Mesendoderm (in vitro differentiated cells): ENCODE results near the gene GPR180.
A peak's percentile ranks its signal among the peaks of the same experiment; 100 is the strongest.
"Not testable (repeated sequence)": the region's sequence is repeated elsewhere in the genome, so short reads cannot be mapped to it uniquely, and the experiment has no call there.

Experiments used
- DNase-seq: peaks from one replicate; pipeline ENCODE4 v3.0.0; 2013
- H2AK5ac ChIP-seq: 2 replicates; pipeline ENCODE4 v1.6.1; 2013; ENCODE audit warnings: low read length, inconsistent platforms
- H2BK120ac ChIP-seq: 2 replicates; pipeline ENCODE4 v1.6.1; 2013; ENCODE audit warnings: low read depth, mild to moderate bottlenecking, low read length, moderate library complexity, mixed read lengths
- H2BK15ac ChIP-seq: replicated peaks from 2 replicates; pipeline ENCODE4 v1.6.1; 2013; ENCODE audit warnings: low read depth, mild to moderate bottlenecking, moderate library complexity
- H2BK5ac ChIP-seq: 2 replicates; pipeline ENCODE4 v1.6.1; 2013; ENCODE audit warnings: low read length, inconsistent platforms
- H3K18ac ChIP-seq: 2 replicates; pipeline ENCODE4 v1.6.1; 2013; ENCODE audit warnings: mild to moderate bottlenecking, low read length, mixed read lengths
- H3K23ac ChIP-seq: one replicate; pipeline ENCODE4 v1.6.1; 2013; ENCODE audit warnings: low read length
- H3K27ac ChIP-seq: 2 replicates; pipeline ENCODE4 v1.5.1; 2013; ENCODE audit warnings: low read depth, mild to moderate bottlenecking, inconsistent platforms, low read length, moderate library complexity
- H3K27me3 ChIP-seq: 2 replicates; pipeline ENCODE4 v1.6.1; 2013; ENCODE audit warnings: low read length, control low read depth, mild to moderate bottlenecking, inconsistent platforms; ENCODE audit not compliant: insufficient read depth, poor library complexity
- H3K36me3 ChIP-seq: 2 replicates; pipeline ENCODE4 v1.6.1; 2013; ENCODE audit warnings: low read length, inconsistent platforms; ENCODE audit not compliant: control insufficient read depth, insufficient read depth
- H3K4ac ChIP-seq: one replicate; pipeline ENCODE4 v1.6.1; 2013; ENCODE audit warnings: low read depth, mild to moderate bottlenecking, low read length, moderate library complexity
- H3K4me1 ChIP-seq: 2 replicates; pipeline ENCODE4 v1.6.1; 2013; ENCODE audit warnings: low read depth, low read length, inconsistent platforms; ENCODE audit not compliant: control insufficient read depth
- H3K4me2 ChIP-seq: 2 replicates; pipeline ENCODE4 v1.6.1; 2013; ENCODE audit warnings: low read length
- H3K4me3 ChIP-seq: 2 replicates; pipeline ENCODE4 v1.5.1; 2013; ENCODE audit warnings: mild to moderate bottlenecking, low read length
- H3K56ac ChIP-seq: one replicate; pipeline ENCODE4 v1.6.1; 2013; ENCODE audit warnings: low read length
- H3K79me1 ChIP-seq: 2 replicates; pipeline ENCODE4 v1.6.1; 2013; ENCODE audit warnings: low read length, inconsistent platforms
- H3K79me2 ChIP-seq: 2 replicates; pipeline ENCODE4 v1.6.1; 2013; ENCODE audit warnings: mild to moderate bottlenecking, low read length; ENCODE audit not compliant: control insufficient read depth, insufficient read depth
- H3K9ac ChIP-seq: 2 replicates; pipeline ENCODE4 v1.6.1; 2013; ENCODE audit warnings: low read length, inconsistent platforms
- H4K5ac ChIP-seq: one replicate; pipeline ENCODE4 v1.6.1; 2013; ENCODE audit warnings: low read length
- H4K8ac ChIP-seq: one replicate; pipeline ENCODE4 v1.6.1; 2013; ENCODE audit warnings: low read depth, mild to moderate bottlenecking, control low read depth, low read length, moderate library complexity
- WGBS: extraction: QIAGEN DNeasy Blood & Tissue Kit; methylation state at CpG from one replicate; pipeline ENCODE4 v1.1.7; 2013; ENCODE audit warnings: low lambda C conversion rate, missing lambda C conversion rate; ENCODE audit not compliant: insufficient coverage; ENCODE audit errors: extremely low coverage; 5-methylcytosine and 5-hydroxymethylcytosine counted together

Gene GPR180

DNA sequence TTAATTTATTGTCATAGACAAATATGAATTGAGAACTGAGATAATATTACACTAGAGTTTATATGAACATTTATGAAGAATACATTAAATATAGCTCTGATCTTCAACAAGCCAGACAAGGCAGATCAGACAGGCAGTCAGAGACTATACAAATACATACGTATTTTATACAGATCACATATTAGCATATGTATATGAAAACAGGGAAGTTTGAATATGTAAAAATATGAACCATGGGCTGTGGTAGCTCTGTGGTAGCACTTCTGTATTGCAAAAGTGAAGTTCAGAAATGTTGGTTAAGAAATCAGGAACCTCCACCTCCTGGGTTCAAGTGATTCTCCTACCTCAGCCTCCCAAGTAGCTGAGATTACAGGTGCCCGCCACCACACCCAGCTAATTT is 20.7 kb downstream of the GPR180 start:
- Histone ChIP-seq H3K4ac (no peak overlapping the region), H3K36me3 (no peaks in the 10 kb centered on the region), H2BK5ac (no peak overlapping the region), H3K23ac (no peak overlapping the region), H3K18ac (no peak overlapping the region), H4K5ac (no peak overlapping the region), H4K8ac (no peak overlapping the region), H3K56ac (no peak overlapping the region), H3K79me1 (no peaks in the 10 kb centered on the region), H3K27me3 (no peaks in the 10 kb centered on the region), H3K9ac (no peak overlapping the region), H3K27ac (no peak overlapping the region), H2BK120ac (no peak overlapping the region), H3K4me3 (no peak overlapping the region), H3K4me2 (no peak overlapping the region), H2BK15ac (no peak overlapping the region), H3K79me2 (no peaks in the 10 kb centered on the region), H3K4me1 (no peaks in the 10 kb centered on the region), H2AK5ac (no peak overlapping the region)
- DNase-seq: no peak
- no CpG with 5 or more reads among the region's 2 CpGs for WGBS

DNA sequence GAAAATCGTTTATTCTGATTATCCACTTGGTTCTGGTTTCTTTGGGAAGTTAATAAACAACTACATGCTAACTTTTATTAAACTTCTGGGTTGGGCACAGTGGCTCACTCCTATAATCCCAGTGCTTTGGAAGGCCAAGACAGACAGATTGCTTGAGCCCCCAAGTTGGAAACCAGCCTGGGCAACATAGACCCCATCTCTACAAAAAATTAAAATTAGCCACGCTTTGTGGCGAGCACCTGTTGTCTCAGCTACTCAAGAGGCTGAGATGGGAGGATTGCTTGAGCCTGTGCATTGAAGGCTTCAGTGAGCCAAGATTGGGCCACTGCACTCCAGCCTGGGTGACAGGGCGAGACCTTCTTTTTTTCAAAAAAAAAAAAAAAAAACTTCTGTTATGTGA is 21.7 kb downstream of the GPR180 start:
- WGBS: no CpG with 5 or more reads among the region's 4 CpGs
- Histone ChIP-seq H3K9ac (no peak overlapping the region), H2BK15ac (no peak overlapping the region), H3K4me2 (no peak overlapping the region), H3K4ac (no peak overlapping the region), H3K79me1 (no peaks in the 10 kb centered on the region), H2AK5ac (no peak overlapping the region), H3K18ac (no peak overlapping the region), H4K5ac (no peak overlapping the region), H3K56ac (no peak overlapping the region), H3K23ac (no peak overlapping the region), H3K27ac (no peak overlapping the region), H4K8ac (no peak overlapping the region), H2BK120ac (no peak overlapping the region), H3K4me3 (no peak overlapping the region), H3K4me1 (no peaks in the 10 kb centered on the region), H2BK5ac (no peak overlapping the region), H3K36me3 (no peaks in the 10 kb centered on the region), H3K27me3 (no peaks in the 10 kb centered on the region), H3K79me2 (no peaks in the 10 kb centered on the region)
- DNase-seq: no peak

DNA sequence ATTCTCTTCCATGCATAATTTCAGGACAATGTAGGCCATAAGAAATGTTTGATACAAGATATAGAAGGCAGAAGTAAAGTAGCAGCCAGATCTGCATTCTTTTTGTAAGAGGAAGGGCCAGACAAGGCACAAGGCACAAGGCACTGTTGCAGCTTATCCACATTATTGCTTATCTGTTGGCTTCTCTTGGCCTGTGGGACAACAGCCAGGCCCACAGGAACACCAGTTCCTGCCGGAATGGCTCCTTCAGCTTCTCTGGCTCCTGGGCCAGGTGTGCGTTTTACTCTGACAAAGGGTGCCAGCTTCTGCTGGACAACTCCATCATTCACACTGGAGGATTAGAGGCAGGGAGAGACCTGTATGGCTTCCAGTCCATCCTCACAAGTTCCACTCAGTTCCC is 29.2 kb downstream of the GPR180 start:
- no peak overlapping the region for H2BK120ac ChIP-seq
- no peaks in the 10 kb centered on the region for H3K79me2 ChIP-seq
- no peak overlapping the region for H4K8ac ChIP-seq
- H3K18ac ChIP-seq: no peak overlapping the region
- no peaks in the 10 kb centered on the region for H3K27me3 ChIP-seq
- no peak overlapping the region for H2AK5ac ChIP-seq
- no CpG with 5 or more reads among the region's 2 CpGs for WGBS
- H3K4me2 ChIP-seq: no peak overlapping the region
- H3K36me3 ChIP-seq: peaks cover 1% of the 10 kb centered on the region
- no peaks in the 10 kb centered on the region for H3K79me1 ChIP-seq
- no peaks in the 10 kb centered on the region for H3K4me1 ChIP-seq
- no peak overlapping the region for H3K27ac ChIP-seq
- H3K56ac ChIP-seq: no peak overlapping the region
- H3K4ac ChIP-seq: no peak overlapping the region
- no peak overlapping the region for H3K9ac ChIP-seq
- no peak overlapping the region for H3K23ac ChIP-seq
- H3K4me3 ChIP-seq: no peak overlapping the region
- no peak overlapping the region for H2BK5ac ChIP-seq
- DNase-seq: no peak
- H4K5ac ChIP-seq: no peak overlapping the region
- no peak overlapping the region for H2BK15ac ChIP-seq

- no peak overlapping the region for H3K4me2 ChIP-seq
- peak; percentile 18 for DNase-seq
- no peaks in the 10 kb centered on the region for H3K79me2 ChIP-seq
- H3K9ac ChIP-seq: no peak overlapping the region
- no peak overlapping the region for H3K18ac ChIP-seq
- H2BK5ac ChIP-seq: no peak overlapping the region
- no peak overlapping the region for H3K4ac ChIP-seq
- H3K4me1 ChIP-seq: no peaks in the 10 kb centered on the region
- H2BK15ac ChIP-seq: no peak overlapping the region
- H3K79me1 ChIP-seq: no peaks in the 10 kb centered on the region
- H3K27me3 ChIP-seq: no peaks in the 10 kb centered on the region
- H3K4me3 ChIP-seq: no peak overlapping the region
- no peak overlapping the region for H2AK5ac ChIP-seq
- H3K56ac ChIP-seq: no peak overlapping the region
- H4K5ac ChIP-seq: no peak overlapping the region
- H3K23ac ChIP-seq: no peak overlapping the region
- no peak overlapping the region for H3K27ac ChIP-seq
- peaks cover 1% of the 10 kb centered on the region for H3K36me3 ChIP-seq
- WGBS: no CpG with 5 or more reads among the region's 3 CpGs
- no peak overlapping the region for H2BK120ac ChIP-seq
- H4K8ac ChIP-seq: no peak overlapping the region
Measured at GRCh38 chr13:94632226-94632980, 30.7 kb downstream of the GPR180 start.

- DNase-seq, H4K8ac ChIP-seq: not testable (repeated sequence)
- no CpG with 5 or more reads among the region's 5 CpGs for WGBS
Measured at GRCh38 chr13:94636096-94636495, 34.4 kb downstream of the GPR180 start.

More at GRCh38 chr13:94636096-94636495, 34.4 kb downstream of the GPR180 start:
- not testable (repeated sequence) for H3K79me2 ChIP-seq, H3K36me3 ChIP-seq, H2BK5ac ChIP-seq, H3K23ac ChIP-seq, H2BK15ac ChIP-seq, H3K9ac ChIP-seq, H3K18ac ChIP-seq, H3K4me1 ChIP-seq, H4K5ac ChIP-seq, H3K4me3 ChIP-seq, H2AK5ac ChIP-seq, H3K79me1 ChIP-seq, H3K27ac ChIP-seq, H3K27me3 ChIP-seq, H3K56ac ChIP-seq, H3K4me2 ChIP-seq, H3K4ac ChIP-seq, H2BK120ac ChIP-seq
